HG03469 (cell line): Measurements from ENCODE around the gene NOP56.
"Not testable (repeated sequence)": the region's sequence is repeated elsewhere in the genome, so short reads cannot be mapped to it uniquely, and the experiment has no call there.

ENCODE experiments used
- ATAC-seq: cut with Tn5 transposase; IDR thresholded peaks from one replicate; pipeline ENCODE4 v1.9.1; 2021; ENCODE audit warnings: mild to moderate bottlenecking, moderate library complexity, moderate number of reproducible peaks; ENCODE audit not compliant: unreplicated experiment

NOP56 gene

DNA sequence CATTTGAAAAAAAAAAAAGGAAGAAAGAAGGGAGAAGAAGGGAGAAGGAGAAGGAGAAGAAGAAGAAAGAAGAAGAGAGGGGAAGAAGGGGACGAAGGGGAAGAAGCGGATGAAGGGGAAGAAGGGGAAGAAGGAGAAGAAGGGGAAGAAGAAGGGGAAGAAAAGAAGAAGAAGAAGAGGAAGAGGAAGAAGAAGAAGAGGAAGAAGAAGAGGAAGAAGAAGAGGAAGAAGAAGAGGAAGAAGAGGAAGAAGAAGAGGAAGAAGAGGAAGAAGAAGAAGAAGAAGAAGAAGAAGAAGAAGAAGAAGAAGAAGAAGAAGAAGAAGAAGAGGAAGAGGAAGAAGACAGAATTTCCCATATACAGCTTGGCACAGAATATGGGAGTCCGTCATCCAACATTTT, 29.6 kb downstream of the NOP56 start:
- not testable (repeated sequence) for ATAC-seq

DNA sequence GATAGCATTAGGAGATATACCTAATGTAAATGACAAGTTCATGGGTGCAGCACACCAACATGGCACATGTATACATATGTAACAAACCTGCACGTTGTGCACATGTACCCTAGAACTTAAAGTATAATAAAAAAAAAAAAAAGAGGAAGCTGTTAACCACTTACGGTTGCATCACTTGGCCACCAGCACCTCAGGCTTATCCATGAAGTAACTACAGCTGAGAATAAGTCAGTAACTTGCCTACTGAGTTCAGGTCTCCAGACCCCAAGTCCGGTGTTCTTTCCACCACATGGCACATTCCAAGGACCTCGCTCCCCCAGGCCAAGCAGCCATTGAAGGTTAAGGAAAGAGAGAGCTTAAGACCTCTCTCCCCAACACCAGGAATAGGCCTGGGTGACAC, 32.4 kb downstream of the NOP56 start:
- not testable (repeated sequence) for ATAC-seq

DNA sequence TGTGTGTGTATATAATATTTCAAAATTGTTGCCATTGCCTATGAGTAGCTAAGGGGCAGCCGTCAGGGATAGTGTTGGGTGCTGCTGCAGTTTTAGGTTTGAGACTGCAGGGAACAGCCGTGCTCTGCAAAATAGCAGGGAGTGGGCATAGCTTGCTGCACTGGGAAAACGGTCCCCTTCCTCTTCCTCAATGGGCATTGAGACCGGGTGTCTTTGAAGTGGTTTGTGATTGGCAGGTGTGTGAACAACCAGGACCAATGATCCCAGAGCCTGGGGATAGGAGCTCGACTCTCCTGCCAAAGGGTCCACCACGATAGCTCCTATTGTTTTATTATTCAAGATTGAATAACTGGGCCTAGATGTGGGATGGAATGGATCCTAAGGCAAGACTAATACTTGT, 35.1 kb downstream of the NOP56 start:
- no peak for ATAC-seq

DNA sequence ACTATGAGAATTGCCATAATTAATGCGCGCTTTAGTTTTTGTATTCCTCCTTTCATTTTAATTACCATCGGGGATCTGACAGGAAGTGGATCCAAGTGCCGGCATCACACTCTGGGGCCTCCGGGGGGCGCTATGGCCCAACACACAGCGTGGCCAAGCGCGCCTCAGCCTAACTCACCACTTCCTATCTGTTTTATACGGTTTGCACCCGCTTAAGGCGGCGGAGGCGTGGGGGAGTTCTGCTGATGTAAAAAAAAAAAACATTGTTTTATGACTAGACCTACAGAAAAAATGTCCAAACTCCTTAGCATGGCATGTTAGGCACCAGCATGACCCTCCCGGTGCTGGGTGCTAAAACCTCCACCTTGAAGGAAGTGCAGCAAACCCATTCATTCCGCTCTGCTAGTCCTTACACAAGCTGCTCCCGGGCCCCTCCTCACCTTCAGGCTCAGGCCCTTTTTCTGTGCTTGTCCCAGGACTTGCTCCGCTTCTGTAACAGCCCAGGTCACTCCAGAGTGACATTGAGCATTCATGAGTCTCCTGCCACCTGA, 35.7 kb downstream of the NOP56 start:
- ATAC-seq = no peak

DNA sequence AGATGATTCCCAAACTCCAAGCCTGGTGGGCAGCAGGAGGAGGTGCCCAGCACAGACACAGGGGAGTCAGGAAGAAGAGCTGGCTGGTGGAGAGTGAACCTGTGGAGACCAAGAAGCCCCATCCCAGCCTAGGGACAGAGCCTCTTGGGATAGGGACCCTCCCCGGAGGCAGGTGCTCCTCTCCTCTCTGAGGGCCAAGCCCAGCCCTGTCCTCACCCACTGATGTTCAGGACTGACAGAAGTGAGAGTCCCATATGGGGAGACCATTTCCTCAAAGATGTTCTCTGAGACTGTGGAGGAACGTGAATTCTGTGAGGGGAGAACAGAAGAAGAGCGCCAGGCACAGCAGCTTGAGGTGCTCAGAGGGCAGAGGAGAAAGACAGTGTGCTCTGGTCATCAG, 37.8 kb downstream of the NOP56 start:
- no peak for ATAC-seq

DNA sequence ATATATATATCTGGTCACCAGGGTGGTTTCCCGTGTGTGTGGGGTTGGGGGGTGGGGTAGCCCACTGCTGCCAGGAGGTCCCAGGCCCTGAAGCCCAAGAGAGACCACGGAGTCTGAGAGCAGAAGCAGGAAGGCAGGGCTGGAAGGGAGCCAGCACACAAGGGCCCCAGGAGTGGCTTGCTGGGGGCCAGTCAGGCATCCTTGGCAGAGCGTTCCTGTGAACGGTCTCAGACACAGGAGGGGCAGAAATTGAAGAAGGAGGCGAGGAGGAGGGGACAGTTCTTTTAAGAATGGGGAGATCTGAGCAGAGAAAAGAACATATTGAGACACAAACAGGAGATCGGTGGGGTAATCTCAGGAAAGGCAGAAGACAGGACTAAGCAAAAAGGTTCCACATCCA, 38.3 kb downstream of the NOP56 start:
- ATAC-seq = no peak

DNA sequence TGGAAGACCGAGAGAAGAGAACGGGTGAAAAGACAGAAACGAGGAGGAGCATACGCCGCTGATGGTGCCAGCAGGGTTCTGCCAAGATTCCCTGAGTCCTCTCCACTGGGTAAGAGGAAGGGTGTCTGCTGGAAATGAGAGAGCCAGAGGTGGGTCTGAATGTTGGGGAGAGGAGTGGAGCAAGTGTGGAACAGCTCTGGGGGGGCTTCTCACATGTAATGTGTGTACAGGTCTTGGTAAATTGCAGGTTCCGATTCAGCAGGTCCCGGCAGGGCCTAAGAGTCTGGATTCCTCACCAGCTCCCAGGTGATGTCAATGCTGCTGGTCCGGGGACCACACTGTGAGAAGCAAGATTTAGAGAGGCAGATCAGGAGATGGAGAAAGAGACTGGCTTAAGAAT, 38.7 kb downstream of the NOP56 start:
- no peak for ATAC-seq

DNA sequence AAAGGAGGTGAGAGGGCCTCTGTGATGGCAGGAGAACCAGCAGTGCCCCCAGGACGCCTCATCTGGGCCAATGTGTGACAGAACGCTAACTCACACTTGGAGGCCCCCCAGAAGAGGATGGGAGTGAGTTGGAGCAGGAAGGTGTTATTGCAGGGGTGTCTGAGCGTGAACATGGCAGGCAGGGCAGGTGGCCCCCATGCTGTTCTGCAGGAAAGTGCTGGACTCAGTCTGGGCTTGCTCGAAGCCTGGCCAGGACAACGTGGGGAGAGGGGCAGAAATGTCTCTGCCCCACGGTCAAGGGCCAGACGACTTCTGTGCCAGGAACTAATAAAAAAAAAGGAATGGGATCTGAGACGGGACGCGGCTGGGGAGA, 39.2 kb downstream of the NOP56 start:
- no peak for ATAC-seq

DNA sequence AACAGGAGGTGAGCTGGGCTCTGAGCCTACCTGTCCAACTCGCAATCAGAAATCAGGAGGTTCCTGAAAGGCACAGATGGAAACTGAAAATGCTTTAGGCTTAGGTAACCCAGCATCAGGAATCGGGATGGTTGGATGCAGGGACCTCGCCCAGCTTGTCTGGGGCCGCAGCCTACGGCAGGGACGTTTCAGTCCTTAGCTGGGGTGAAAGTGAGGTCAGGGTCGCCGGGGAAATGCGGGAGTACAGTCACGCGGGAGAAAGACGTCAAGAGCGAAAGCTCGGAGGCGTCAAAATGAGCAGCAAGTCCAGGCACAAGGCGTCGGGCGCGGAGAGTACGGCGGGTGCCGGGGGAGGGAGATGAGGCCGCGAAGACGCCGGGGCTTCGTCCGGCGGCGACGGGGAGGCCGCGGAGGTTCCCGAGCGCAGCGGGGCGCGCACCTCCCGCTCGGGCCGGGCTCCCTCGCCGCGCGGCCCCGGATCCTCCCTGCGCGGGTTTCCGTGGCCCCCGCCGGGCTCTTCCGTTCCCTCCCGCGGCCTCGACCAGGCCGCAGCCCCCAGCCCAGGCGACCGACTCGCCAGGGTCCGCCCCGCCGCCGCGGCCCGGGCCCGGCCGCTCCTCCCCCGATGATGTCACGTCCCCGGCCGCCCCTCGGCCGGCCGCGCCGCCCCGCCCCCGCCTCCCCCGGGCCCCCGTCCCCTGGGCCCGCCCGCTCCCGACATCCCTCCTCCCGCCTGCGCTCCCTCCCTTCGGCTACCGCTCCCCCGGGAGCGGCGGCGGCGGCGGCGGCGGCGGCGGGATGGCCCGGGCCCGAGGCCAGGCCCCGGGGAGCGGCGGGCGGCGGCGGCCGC, 39.8 kb downstream of the NOP56 start, which contains the start of gene EBF4:
Gene EBF4, plus strand, starts transcription at position 745 of the 850 bp plus-strand sequence. CDS start 866 bp downstream, outside the sequence.
- ATAC-seq = no peak

DNA sequence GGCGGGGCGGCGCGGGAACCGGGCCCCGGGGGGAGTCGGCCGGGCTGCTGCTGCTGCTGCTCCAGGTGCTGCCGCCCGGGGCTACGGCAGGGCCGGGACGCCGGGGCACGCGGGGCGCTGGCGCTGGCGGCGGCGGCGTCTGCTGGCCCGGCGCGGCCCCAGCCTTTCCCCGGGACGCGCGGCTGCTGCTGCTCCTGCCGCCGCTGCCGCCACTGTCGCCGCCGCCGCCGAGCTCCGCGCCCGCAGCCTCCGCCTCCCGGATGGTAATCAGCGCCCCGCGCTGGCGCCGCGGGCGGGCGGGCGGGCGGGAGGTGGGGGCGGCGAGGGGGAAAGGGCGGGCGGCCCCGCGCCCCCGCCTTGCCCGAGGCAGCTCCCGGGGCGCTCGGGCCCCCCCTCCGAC, 40.5 kb downstream of the NOP56 start:
- no peak for ATAC-seq

DNA sequence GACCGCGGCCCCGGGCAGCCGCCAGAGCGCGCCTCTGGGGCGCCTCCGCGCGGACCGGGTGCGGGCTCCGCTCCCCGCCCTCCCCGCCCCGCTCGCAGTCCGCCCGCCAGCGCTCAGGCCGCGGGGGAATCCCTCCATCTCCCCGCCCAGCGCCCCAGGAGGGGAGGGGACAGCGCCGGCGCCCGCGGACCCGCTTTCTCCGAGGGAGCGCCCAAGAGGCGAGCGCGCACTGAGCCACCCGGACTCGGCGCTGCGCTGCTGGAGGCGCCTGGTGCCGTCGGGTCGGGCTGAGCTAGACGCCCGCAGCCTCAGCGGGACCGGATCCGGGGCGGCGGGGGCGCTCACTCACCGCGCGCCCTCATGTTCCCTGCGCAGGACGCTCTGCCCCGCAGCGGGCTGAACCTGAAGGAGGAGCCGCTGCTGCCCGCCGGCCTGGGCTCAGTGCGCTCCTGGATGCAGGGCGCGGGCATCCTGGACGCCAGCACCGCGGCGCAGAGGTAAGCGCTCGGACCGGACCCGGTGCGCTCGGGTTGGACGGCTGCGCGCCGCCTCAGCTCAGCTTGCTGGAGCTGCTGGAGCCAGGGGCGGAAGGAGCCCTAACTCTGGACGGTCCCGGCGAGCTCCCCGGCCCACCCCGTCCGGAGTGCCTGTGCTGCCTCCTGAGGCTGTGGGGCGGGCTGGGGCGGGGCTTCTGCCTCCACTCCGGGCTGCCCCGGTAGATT, 41.0 kb downstream of the NOP56 start:
- no peak for ATAC-seq

DNA sequence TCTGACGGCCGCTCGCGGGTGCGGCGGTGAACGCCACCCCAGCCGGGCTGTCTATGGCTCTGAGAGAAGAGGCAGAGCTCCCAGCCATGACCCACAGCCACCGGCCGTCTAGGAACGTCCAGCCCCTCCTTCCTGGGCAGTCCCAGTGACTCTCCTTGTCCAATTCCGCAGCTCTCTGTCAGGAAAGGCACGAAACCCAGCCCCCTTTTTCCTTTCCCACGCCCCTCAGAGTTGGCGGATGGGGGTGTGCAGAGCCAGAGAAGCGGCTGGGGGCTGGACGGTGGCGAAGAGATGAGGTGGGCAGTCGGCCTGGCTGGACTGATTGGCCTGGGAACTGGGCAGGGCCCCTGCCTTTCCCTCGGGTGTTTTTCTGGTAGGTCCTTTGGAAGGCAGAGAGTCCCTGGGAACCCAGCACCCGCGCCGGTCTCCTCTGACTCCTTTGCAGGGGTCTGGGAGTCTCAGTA, 41.6 kb downstream of the NOP56 start:
- no peak for ATAC-seq

DNA sequence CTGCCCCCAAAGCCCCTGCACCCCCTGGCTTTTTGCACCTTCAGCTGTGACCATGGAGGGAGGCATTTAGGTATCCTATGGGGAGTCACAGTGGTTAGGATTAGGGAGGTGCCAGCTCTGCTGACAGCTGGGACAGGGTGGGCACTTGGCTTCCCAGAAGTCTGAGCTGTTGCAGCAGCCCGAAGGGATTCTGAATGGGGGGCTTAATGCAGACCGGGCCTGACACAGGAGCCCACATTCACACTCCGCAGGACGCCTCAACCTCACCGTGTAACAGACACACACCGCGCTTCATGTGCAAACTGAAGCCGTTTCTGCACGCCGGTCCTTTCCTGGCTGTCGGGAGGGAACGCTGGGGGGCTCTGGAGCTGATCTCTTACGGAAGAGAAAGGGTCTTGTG, 42.1 kb downstream of the NOP56 start:
- ATAC-seq = no peak

DNA sequence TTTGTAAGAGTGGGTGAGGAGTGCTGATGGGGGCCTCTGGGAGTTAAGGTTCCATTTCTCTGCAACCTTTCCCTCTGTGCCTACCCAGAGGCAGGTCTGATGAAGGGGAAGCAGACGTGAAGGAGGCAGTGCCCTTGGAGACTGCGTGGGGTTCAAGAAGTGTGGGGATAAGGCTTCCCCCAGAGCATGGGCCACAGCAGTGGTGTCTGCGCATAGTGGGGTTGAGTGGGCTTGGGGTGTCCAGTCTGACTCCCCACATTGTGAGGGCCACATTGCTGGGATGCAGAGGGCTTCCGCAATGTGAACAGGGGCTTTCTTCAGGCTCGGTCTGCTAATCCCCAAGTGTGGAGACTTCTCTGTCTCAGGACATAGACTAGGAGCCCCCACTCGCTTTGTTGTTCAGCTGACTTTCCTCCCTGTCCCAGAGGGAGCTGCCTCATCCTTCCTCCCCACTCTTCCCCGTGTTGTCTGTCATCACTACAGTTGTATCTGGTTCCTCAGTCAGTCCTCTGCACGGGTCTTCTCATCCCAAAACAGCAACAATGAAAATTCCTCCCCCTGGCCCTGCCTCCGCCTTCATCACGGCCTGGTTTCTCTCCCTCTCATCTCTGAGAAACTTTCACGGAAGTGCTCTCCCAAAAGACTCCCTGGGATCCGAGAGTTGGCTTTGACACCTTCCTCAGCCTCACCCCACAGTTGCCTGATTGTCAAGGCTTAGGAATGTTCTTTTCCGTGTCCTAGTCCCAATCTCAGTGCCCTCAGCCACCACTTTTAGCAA, 43.0 kb downstream of the NOP56 start:
- no peak for ATAC-seq

DNA sequence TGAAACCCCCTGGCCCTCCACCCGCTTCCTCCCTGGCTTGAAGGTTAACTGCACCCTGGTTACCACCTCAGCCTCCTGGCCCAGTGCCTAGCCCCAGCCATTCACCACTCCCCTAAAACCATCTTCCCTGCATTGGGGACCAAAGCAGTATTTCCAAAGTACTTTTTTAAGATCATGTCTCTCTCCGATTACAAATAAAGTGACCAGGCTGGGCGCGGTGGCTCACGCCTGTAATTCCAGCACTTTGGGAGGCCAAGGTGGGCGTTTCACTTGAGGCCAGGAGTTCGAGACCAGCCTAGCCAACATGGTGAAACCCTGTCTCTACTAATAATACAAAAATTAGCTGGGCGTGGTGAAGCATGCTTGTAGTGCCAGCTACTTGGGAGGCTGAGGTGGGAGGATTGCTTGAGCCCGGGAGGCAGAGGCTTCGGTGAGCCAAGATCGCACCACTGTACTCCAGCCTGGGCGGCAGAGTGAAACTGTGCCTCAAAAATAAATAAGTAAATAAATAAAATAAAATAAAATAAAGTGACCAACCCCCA, 43.6 kb downstream of the NOP56 start:
- not testable (repeated sequence) for ATAC-seq

DNA sequence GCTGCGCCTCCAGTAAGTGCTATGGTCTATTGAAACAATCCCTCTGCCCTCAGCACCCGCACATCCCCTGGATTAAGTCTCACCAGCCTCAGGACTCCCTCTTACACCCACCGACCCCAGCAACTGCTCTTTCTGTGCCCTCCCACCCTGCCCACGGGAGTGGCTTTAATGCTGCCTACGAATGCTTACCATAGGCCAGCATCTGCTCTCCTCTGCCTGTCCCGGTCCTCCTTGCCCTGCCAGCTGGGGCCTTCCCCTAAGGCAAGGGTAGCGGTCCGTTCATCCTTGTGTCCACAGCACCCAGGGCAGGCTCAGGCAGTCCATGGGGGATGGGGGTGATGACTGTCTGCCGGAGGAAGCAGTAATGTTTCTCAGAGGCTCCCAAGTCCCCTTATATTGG, 44.2 kb downstream of the NOP56 start:
- no peak for ATAC-seq

DNA sequence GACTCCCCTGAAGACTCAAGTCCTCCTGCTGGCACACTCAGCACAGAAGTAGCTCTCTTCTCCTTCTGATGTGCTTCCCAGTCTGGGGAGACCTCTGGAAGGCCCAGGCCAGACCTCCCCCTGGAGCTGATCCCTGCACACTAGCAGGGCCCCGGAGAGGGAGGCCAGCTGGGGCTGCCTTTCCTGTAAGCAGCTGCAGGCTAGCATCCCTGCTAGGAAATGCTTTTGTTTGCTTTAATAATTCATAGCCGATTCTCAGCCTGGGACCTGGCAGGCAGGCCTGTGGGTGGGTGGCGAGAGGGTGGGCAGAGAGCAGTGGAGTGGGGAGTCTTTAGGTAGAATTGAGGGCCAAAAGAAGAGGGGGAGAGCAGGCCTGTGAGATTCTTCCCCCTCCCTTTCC, 45.3 kb downstream of the NOP56 start:
- ATAC-seq = no peak

DNA sequence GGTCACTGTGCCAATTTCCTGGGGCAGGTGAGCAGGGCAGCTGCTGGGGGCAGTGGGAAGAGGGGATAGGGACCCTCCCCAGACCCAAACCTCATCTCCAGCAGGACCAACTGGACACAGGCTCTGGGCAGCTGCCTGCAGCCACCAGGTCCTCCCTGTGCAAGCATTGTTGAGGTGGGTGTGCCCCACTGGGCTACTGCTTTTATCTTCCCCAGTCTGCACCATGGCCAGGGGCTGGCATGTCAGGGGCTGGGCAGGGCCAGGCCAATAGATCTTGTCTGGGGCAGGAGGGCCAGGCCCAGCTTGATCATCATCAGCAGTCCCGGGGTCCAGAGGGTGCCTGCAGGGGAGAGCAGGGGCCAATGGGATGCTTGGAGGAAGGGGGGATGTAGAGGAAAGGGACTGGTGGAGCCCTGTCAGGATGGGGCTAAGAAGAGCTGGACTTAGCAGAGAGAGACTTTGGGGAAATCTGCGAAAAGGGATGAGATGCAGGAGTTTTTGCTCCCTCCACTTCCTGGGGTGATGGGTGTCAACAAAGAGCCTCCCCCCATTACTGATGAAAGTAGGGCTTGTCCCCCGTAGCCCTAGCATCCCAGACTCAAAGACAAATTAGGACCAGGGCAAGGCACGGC, 45.9 kb downstream of the NOP56 start:
- no peak for ATAC-seq

DNA sequence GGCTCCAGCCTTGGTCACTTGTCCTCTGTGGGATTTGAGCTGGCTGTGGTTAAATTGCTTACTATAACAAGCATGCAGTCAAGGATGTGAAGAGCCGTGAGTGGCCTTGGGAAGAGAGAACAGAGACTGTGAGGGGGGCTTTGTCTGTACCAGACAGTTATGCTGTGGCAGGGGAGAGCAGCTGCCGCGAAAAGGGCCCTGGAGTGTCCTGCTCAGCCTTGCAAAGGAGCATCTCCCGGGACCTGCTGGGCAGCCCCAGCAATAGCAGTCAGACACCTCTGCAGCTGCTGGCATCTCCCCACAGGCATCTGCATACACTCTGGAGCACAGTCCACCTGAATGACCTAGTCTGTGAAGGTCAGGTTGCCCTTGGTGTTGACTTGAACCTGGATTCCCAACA, 46.5 kb downstream of the NOP56 start:
- ATAC-seq = no peak

DNA sequence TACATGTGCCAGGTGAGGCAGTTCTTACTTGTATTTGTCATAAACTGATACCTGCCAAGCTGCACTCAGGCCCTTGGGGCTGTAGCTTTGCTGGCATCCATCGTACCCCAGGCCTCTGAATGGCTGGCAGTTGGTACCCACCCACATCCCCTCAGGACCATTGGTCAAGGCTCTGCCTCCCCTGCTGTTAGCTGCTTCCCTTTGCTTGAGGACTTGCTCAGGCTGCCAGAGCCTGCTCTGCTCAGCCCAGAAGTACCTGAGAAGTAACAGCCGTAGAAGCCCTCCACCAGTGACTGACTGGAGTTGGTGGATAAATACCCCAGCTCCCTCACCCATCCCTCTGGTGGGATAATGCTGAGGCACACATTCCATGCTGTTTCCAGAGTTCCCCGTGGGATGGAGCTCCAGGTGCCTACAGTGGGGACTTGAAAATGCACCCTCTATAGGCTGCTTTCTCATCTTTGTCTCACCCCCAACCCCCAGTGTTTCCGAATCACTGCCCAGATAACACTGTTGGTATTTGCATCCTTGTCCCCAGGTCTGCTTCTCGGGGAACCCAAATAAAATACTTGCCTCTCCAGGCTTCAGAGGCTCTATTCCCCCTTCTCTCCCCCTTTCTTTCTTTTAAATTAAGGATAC, 47.5 kb downstream of the NOP56 start:
- no peak for ATAC-seq
